OCI-LY7 (cell line): ENCODE data around the gene JAKMIP2.

ENCODE experiments used
- CTCF ChIP-seq: fragments of 200-600 bp; sonication (generic); conservative IDR thresholded peaks from 2 replicates; pipeline ENCODE4 v1.5.1; 2014; ENCODE audit warnings: mild to moderate bottlenecking, antibody characterized with exemption, low read length, moderate library complexity, mixed read lengths
- EZH2phosphoT487 ChIP-seq: fragments of 200-600 bp; sonication (generic); IDR thresholded peaks from 2 replicates; pipeline ENCODE4 v1.6.1; 2018; ENCODE audit warnings: low read depth, borderline replicate concordance, mild to moderate bottlenecking, mixed run types, antibody characterized with exemption, low read length, moderate library complexity, mixed read lengths

- TF ChIP-seq CTCF (no peak), EZH2phosphoT487 (no peak)
Measured at GRCh38 chr5:147756566-147756965, 26.0 kb downstream of the JAKMIP2 start.
